Measurements from ENCODE around the gene PRSS56.

DNA sequence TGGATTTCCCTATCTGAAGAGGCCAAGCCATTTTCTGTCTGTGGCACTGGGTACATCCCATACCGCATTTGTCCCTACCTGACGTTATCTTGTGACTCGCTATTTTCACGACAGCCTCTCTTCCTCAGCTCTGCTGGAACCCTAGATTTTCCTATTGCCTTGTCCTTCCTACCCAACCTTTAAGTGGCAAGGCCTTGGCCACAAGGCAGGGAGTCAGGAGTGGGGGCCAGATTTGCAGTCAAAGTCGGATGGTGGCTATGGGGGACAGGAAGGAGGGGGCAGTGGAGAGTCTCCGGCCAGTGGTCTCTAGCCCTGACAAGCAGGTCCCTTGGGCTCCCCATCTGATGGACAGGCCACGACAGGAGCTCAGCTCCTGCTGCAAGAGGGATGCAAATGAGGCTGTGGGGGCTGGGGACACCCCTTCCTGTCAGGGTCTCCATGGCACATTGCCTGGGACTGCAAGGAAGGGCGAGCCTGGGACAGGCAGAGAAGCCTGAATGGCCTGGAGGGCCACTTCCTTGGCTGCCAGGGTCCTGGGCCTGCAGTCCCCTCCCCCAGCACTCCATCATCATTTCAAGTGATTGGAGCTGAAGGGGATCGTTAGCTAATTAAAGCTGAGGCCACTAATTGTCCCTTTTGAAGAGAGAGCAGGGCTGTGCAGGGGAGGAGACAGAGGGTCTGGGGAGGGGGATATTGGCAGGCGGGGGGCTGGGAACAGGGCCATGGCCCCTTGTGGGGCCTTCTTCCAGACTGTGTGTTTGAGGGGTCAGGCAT is 26.3 kb upstream of the PRSS56 start:
- TF ChIP-seq, protein P1, sequence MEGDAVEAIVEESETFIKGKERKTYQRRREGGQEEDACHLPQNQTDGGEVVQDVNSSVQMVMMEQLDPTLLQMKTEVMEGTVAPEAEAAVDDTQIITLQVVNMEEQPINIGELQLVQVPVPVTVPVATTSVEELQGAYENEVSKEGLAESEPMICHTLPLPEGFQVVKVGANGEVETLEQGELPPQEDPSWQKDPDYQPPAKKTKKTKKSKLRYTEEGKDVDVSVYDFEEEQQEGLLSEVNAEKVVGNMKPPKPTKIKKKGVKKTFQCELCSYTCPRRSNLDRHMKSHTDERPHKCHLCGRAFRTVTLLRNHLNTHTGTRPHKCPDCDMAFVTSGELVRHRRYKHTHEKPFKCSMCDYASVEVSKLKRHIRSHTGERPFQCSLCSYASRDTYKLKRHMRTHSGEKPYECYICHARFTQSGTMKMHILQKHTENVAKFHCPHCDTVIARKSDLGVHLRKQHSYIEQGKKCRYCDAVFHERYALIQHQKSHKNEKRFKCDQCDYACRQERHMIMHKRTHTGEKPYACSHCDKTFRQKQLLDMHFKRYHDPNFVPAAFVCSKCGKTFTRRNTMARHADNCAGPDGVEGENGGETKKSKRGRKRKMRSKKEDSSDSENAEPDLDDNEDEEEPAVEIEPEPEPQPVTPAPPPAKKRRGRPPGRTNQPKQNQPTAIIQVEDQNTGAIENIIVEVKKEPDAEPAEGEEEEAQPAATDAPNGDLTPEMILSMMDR (IDR thresholded peaks at IDR 0.05) = no peak
- no peak for TF ChIP-seq ZFX (IDR thresholded peaks at IDR 0.05; ENCODE audit: borderline replicate concordance)
